ENCODE data around the gene GSTT4.

DNA sequence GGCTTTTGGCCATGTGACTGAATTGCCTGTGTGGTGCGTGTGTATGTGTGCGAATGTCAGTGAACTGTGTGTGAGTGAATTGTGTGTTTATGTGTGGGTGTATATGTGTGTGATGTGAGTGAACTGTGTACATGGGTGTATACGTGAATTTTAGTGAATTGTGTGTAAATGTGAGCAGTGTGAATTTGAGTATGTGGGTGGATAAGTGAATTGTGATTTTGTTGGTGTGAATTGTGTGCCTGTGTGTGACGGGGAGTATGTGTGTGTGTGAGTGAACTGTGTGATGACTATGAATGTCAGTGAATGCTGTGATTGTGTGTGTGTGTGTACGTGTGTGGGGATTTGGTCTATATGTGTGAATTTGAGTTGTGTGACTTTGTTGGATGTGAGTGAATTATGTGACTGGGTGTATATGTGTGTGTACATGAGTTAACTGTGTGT is 35.0 kb downstream of the GSTT4 start:
- TF ChIP-seq, protein P1, sequence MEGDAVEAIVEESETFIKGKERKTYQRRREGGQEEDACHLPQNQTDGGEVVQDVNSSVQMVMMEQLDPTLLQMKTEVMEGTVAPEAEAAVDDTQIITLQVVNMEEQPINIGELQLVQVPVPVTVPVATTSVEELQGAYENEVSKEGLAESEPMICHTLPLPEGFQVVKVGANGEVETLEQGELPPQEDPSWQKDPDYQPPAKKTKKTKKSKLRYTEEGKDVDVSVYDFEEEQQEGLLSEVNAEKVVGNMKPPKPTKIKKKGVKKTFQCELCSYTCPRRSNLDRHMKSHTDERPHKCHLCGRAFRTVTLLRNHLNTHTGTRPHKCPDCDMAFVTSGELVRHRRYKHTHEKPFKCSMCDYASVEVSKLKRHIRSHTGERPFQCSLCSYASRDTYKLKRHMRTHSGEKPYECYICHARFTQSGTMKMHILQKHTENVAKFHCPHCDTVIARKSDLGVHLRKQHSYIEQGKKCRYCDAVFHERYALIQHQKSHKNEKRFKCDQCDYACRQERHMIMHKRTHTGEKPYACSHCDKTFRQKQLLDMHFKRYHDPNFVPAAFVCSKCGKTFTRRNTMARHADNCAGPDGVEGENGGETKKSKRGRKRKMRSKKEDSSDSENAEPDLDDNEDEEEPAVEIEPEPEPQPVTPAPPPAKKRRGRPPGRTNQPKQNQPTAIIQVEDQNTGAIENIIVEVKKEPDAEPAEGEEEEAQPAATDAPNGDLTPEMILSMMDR (conservative IDR thresholded peaks at IDR 0.05; ENCODE audit: low read length), result no peak
- no peak for TF ChIP-seq EZH2phosphoT487 (IDR thresholded peaks at IDR 0.05; ENCODE audit: borderline replicate concordance, low read depth, low read length)

Measured in OCI-LY7 (cell line).